HCT116 (cell line): Measurements from ENCODE around the gene NRXN2. TPM values are rescaled to one million over a fixed set of nuclear protein-coding genes. Genes with fewer than 3 reads are reported as not detected.

Source experiments
- ATAC-seq: fragments of 200-7000 bp; cut with Tn5 transposase; 2 replicates; pipeline ENCODE4 v1.9.1; 2020; ENCODE audit warnings: mild to moderate bottlenecking, moderate library complexity
- BruUV-seq: library from RNA; stranded (reverse); fragments of 400-500 nt; replicated peaks from 2 replicates; lab custom pipeline; 2021; lab: Mats Ljungman, UMichigan
- CTCF ChIA-PET: fragments of 300-600 bp; sonication (Branson Sonifier 250); formaldehyde crosslinking; loops from one replicate; lab custom pipeline; 2021; ENCODE audit warnings: antibody characterized with exemption; lab: Charles Lee
- POLR2A ChIA-PET: fragments of 300-600, 350-600 bp; sonication (Branson Sonifier 250); formaldehyde crosslinking; loops from one replicate; lab custom pipeline; 2021; ENCODE audit warnings: antibody characterized with exemption; lab: Charles Lee
- RAD21 ChIA-PET, 2 experiments: fragments of 300-600 bp; sonication (Branson Sonifier 250); formaldehyde crosslinking; loops; one replicate each; lab custom pipeline; 2023; ENCODE audit warnings: low total read pairs in 2 of 2; ENCODE audit not compliant: uncharacterized antibody in 2 of 2, unreplicated experiment in 2 of 2, low non-redundant PET in 1 of 2; lab: Charles Lee
- DNase-seq: peaks from one replicate; pipeline ENCODE4 v3.0.0-alpha.2; 2010; ENCODE audit warnings: low read depth, low spot score
- H2AFZ ChIP-seq: fragments of 200-600 bp; shearing (Covaris generic), sonication (generic); 2 replicates; pipeline ENCODE4 v1.6.1; 2017; ENCODE audit warnings: low read depth, mixed run types, mixed read lengths, antibody characterized with exemption, low read length; ENCODE audit not compliant: poor library complexity, severe bottlenecking
- H3K27ac ChIP-seq: 2 replicates; pipeline ENCODE4 v1.5.1; 2012; ENCODE audit warnings: low read depth, low read length
- H3K27me3 ChIP-seq: fragments of 200-600 bp; sonication (generic); 2 replicates; pipeline ENCODE4 v1.6.1; 2016; ENCODE audit warnings: mixed run types, low read length, mixed read lengths; ENCODE audit not compliant: insufficient read depth
- H3K36me3 ChIP-seq, 2 experiments: fragments of 200-500 bp in 1 of 2; fragments of 200-600 bp in 1 of 2; sonication (Bioruptor generic) in 1 of 2; sonication (generic) in 1 of 2; 2 replicates each; pipeline versions ENCODE4 v1.5.1 to v1.6.1; 2014 to 2016; ENCODE audit warnings: low read length in 2 of 2, inconsistent platforms in 1 of 2, mixed read lengths in 1 of 2, mixed run types in 1 of 2; ENCODE audit not compliant: insufficient read depth in 2 of 2, control insufficient read depth in 1 of 2
- H3K4me1 ChIP-seq, 2 experiments: fragments of 200-600 bp in 1 of 2; sonication (generic) in 1 of 2; 2 replicates each; pipeline versions ENCODE4 v1.5.1 to v1.6.1; 2012 to 2017; ENCODE audit warnings: low read length in 2 of 2, inconsistent platforms in 1 of 2, mild to moderate bottlenecking in 1 of 2, mixed read lengths in 1 of 2, mixed run types in 1 of 2, moderate library complexity in 1 of 2; ENCODE audit not compliant: insufficient read depth in 2 of 2, control insufficient read depth in 1 of 2
- H3K4me2 ChIP-seq: fragments of 200-600 bp; sonication (generic); 2 replicates; pipeline ENCODE4 v1.6.1; 2017; ENCODE audit warnings: mixed run types, low read length, mixed read lengths
- H3K4me3 ChIP-seq, 2 experiments: fragments of 200-600 bp in 1 of 2; sonication (generic) in 1 of 2; replicated peaks in 1 of 2; 2 replicates each; pipeline ENCODE4 v1.5.1; 2011 to 2016; ENCODE audit warnings: low read length in 2 of 2, control low read depth in 1 of 2, low read depth in 1 of 2, mild to moderate bottlenecking in 1 of 2, mixed read lengths in 1 of 2, mixed run types in 1 of 2
- H3K79me2 ChIP-seq: fragments of 200-600 bp; sonication (generic); 2 replicates; pipeline ENCODE4 v1.6.1; 2017; ENCODE audit warnings: mild to moderate bottlenecking, mixed run types, low read length, moderate library complexity, mixed read lengths; ENCODE audit not compliant: insufficient read depth
- H3K9ac ChIP-seq: fragments of 200-600 bp; sonication (generic); 2 replicates; pipeline ENCODE4 v1.6.1; 2016; ENCODE audit warnings: low read length, mixed read lengths
- H3K9me2 ChIP-seq: fragments of 200-600 bp; sonication (generic), shearing (Covaris generic); 2 replicates; pipeline ENCODE4 v1.6.1; 2017; ENCODE audit warnings: mixed run types, mild to moderate bottlenecking, moderate library complexity; ENCODE audit not compliant: insufficient read depth
- H3K9me3 ChIP-seq, 2 experiments: fragments of 200-500 bp in 1 of 2; fragments of 200-600 bp in 1 of 2; sonication (Bioruptor generic) in 1 of 2; sonication (generic) in 1 of 2; 2 replicates each; pipeline ENCODE4 v1.6.1; 2014 to 2017; ENCODE audit warnings: low read length in 2 of 2, mixed read lengths in 2 of 2, inconsistent platforms in 1 of 2, low read depth in 1 of 2, mild to moderate bottlenecking in 1 of 2, mixed run types in 1 of 2, moderate library complexity in 1 of 2; ENCODE audit not compliant: control insufficient read depth in 1 of 2, insufficient read depth in 1 of 2
- H4K20me1 ChIP-seq: fragments of 200-600 bp; sonication (generic), shearing (Covaris generic); 2 replicates; pipeline ENCODE4 v1.6.1; 2017; ENCODE audit warnings: mixed run types, mild to moderate bottlenecking, moderate library complexity; ENCODE audit not compliant: insufficient read depth
- ATF3 ChIP-seq: IDR thresholded peaks from 2 replicates; pipeline ENCODE4 v1.6.1; 2012
- CEBPB ChIP-seq: IDR thresholded peaks from 2 replicates; pipeline ENCODE4 v1.6.1; 2012; ENCODE audit warnings: low read depth
- CTCF ChIP-seq, 3 experiments: fragments of 200-600 bp in 1 of 3; sonication (generic) in 1 of 3; IDR thresholded peaks in 2 of 3; conservative IDR thresholded peaks in 1 of 3; 2 replicates each; pipeline ENCODE4 v1.5.1; 2012 to 2017; ENCODE audit warnings: low read depth in 2 of 3, low read length in 2 of 3, antibody characterized with exemption in 1 of 3, borderline replicate concordance in 1 of 3, control low read depth in 1 of 3, mild to moderate bottlenecking in 1 of 3, mixed read lengths in 1 of 3, mixed run types in 1 of 3, moderate library complexity in 1 of 3; ENCODE audit not compliant: insufficient read depth in 1 of 3
- YY1 ChIP-seq: IDR thresholded peaks from 2 replicates; pipeline ENCODE4 v1.6.1; 2011; ENCODE audit warnings: low read length, low read depth, moderate library complexity, mild to moderate bottlenecking; ENCODE audit not compliant: insufficient replicate concordance; ENCODE audit errors: extremely low read depth
- intact Hi-C: fragments of 100-400 bp; cut with micrococcal nuclease; formaldehyde crosslinking; loops from 2 replicates; pipeline ENCODE4 v1.10.0; 2022
- total RNA-seq: library from RNA; stranded (reverse); gene quantifications from one replicate; pipeline ENCODE4 v1.2.1, GENCODE V29; 2021; ENCODE audit not compliant: unreplicated experiment

The NRXN2 gene
- total RNA-seq, 1 experiment from 2014 or later = 1.5 TPM

GRCh38 chr11:64631675-64632074, 91.3 kb downstream of the NRXN2 start:
- DNase-seq = no peak
- H3K27me3 ChIP-seq = no peaks in the 10 kb centered on the region
- no peak overlapping the region for H3K4me2 ChIP-seq
- POLR2A ChIA-PET = no interaction called here
- no peak overlapping the region for H3K4me3 ChIP-seq
- RAD21 ChIA-PET = no interaction called here
- intact Hi-C loops = no loop called here
- H4K20me1 ChIP-seq = no peaks in the 10 kb centered on the region
- no peaks in the 10 kb centered on the region for H3K36me3 ChIP-seq
- no peaks in the 10 kb centered on the region for H3K9me3 ChIP-seq
- TF ChIP-seq CEBPB (no peak), YY1 (no peak)
- TF ChIP-seq, all 23 proteins: peak for 0
- Histone ChIP-seq H3K9ac (no peak overlapping the region), H3K79me2 (no peaks in the 10 kb centered on the region), H3K27ac (no peak overlapping the region), H3K4me1 (peaks cover 0 to 9% of the 10 kb centered on the region in 2 experiments; a peak in 2 of 4 replicates), H3K9me2 (no peaks in the 10 kb centered on the region), H2AFZ (no peak overlapping the region)
- CTCF ChIA-PET = no interaction called here
- no peak for ATAC-seq
- no TSS peak for BruUV-seq

- no peak overlapping the region for H2AFZ ChIP-seq
- ChIA-PET RAD21 (interaction anchor here (0.7 to 0.9 kb wide), 2 partner anchors 180 to 273 kb away, joined by 3 to 6 read pairs; no protein-coding TSS in a partner anchor), POLR2A (no interaction called here), CTCF (interaction anchor here (0.5 to 1.5 kb wide), 12 partner anchors 9 to 273 kb away, joined by 3 to 9 read pairs (median 5); no protein-coding TSS in a partner anchor)
- no TSS peak for BruUV-seq
- no peaks in the 10 kb centered on the region for H3K79me2 ChIP-seq
- peaks cover 0 to 9% of the 10 kb centered on the region in 2 experiments; a peak in 2 of 4 replicates for H3K4me1 ChIP-seq
- H4K20me1 ChIP-seq = no peaks in the 10 kb centered on the region
- no peaks in the 10 kb centered on the region for H3K9me2 ChIP-seq
- no peaks in the 10 kb centered on the region for H3K9me3 ChIP-seq
- H3K27me3 ChIP-seq = no peaks in the 10 kb centered on the region
- no peak overlapping the region for H3K9ac ChIP-seq
- intact Hi-C loops = no loop called here
- DNase-seq = peak; percentile 77
- H3K4me3 ChIP-seq = no peak overlapping the region
- TF ChIP-seq CTCF (IDR thresholded peaks at IDR 0.05 in 2 of 3, conservative IDR thresholded peaks at IDR 0.05 in 1 of 3; ENCODE audit: borderline replicate concordance in 1 of 3, insufficient read depth in 1 of 3, low read depth in 2 of 3, low read length in 2 of 3) (peak; percentile 45 to 67 (median 66); a peak in 4 of 6 replicates), ATF3 (no peak), CEBPB (no peak)
- H3K36me3 ChIP-seq = no peaks in the 10 kb centered on the region
- no peak overlapping the region for H3K27ac ChIP-seq
- ATAC-seq = peak; percentile 99
- H3K4me2 ChIP-seq = peak overlapping the region; percentile 24; the same call in 1 of the 2 replicates
Observed at GRCh38 chr11:64629796-64630562, 93.0 kb downstream of the NRXN2 start.
